Vagina (tissue), 2 donors: ENCODE data around the gene ATRN.

Experiments
- POLR2A ChIP-seq, 2 donors: fragments of 450-650 bp; IDR thresholded peaks; one replicate each; pipeline ENCODE4 v1.6.1; 2017; ENCODE audit warnings: antibody characterized with exemption in 2 of 2, mild to moderate bottlenecking in 2 of 2, moderate library complexity in 2 of 2
- POLR2AphosphoS5 ChIP-seq, 2 donors: sonication (generic); formaldehyde crosslinking; IDR thresholded peaks; one replicate each; pipeline ENCODE4 v1.9.0; 2017; ENCODE audit warnings: antibody characterized with exemption in 2 of 2, mild to moderate bottlenecking in 2 of 2, low read depth in 1 of 2; ENCODE audit not compliant: insufficient read depth in 1 of 2

DNA sequence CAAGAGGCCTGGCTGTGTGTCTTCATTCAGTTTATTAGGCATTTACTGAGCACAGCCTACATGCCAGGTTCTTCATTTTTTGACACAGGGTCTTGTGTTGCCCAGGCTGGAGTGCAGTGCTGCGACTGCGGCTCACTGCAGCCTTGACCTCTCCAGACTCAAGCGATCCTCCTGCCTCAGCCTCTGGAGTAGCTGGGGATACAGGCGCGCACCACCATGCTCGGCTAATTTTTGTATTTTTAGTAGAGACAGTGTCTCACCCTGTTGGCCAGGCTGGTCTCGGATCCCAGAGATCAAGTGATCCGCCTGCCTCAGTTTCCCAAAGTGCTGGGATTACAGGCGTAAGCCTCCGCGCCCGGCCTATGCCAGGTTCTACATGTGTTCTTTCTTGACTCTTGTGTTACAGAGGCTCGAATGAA is 601 bp upstream of the ATRN start:
- TF ChIP-seq POLR2AphosphoS5 (IDR thresholded peaks at IDR 0.05; ENCODE audit: insufficient read depth in 1 of 2, low read depth in 1 of 2) (no peak), POLR2A (IDR thresholded peaks at IDR 0.05) (no peak)
